ENCODE results near the gene ZBTB6. TPM values are rescaled to one million over a fixed set of nuclear protein-coding genes. Genes with fewer than 3 reads are reported as not detected.

The ZBTB6 gene
- total and polyA plus RNA-seq, 9 of the 15 experiments (the other 6 are each of a cell fraction or from before 2014, with no cell fraction given), result 1.4 to 7.2 (median 5.3) TPM

- peak; percentile 98 for ATAC-seq
- H4K20me1 ChIP-seq (replicated peaks; ENCODE audit: control insufficient read depth, insufficient read depth, low read length), result no peaks in the 10 kb centered on the region
- peak within 1 kb of the TSS; percentile 87 to 98 for H3K9ac ChIP-seq (ENCODE audit: insufficient read depth in 1 of 2, low read depth in 2 of 2, low read length in 2 of 2)
- DNase-seq (ENCODE audit: extremely low read depth in 1 of 4, low spot score in 3 of 4), result peak; percentile 95 to 99 (median 98)
- H3K27me3 ChIP-seq (ENCODE audit: control insufficient read depth in 2 of 2, insufficient read depth in 2 of 2, low read length in 2 of 2), result no peaks in the 10 kb centered on the region
- peak within 1 kb of the TSS; percentile 75 for H3K27ac ChIP-seq (ENCODE audit: extremely low read depth, low read depth, low read length)
- BruUV-seq (replicated peaks), result TSS peak; percentile 65
- peaks cover 7 to 9% of the 10 kb centered on the region in 2 experiments; a peak in 3 of 5 replicates for H3K4me1 ChIP-seq (replicated peaks in 1 of 2; ENCODE audit: control insufficient read depth in 2 of 2, insufficient read depth in 2 of 2, low read length in 2 of 2)
- CTCF ChIA-PET (ENCODE audit: low intra/inter-chr PET ratio), result no interaction called here
- peaks cover 21% of the 10 kb centered on the region for H3K36me3 ChIP-seq (ENCODE audit: control insufficient read depth, insufficient read depth, low read length)
- in situ Hi-C loops (cut with MboI) (no loop called here), intact Hi-C loops (cut with micrococcal nuclease) (loop anchor here (1.0 kb wide), 1 partner anchor 27 kb away; no protein-coding TSS in a partner anchor)
- POLR2A ChIA-PET, result interaction anchor here (0.6 to 2.8 kb wide), 13 partner anchors 8 to 1290 kb away, joined by 3 to 12 read pairs (median 3); partner anchors contain the start of genes RABGAP1, RC3H2 and ZBTB6
- peaks cover 4% of the 10 kb centered on the region for H3K9me1 ChIP-seq (ENCODE audit: control insufficient read depth, insufficient read depth, low read length)
- peak within 1 kb of the TSS; percentile 89 for H3K4me2 ChIP-seq (ENCODE audit: insufficient read depth, low read length)
- no peaks in the 10 kb centered on the region for H3K9me3 ChIP-seq (replicated peaks; ENCODE audit: control insufficient read depth, insufficient read depth, low read depth, low read length)
- peak within 1 kb of the TSS; percentile 89 for H2AFZ ChIP-seq (ENCODE audit: low read depth, low read length)
- FAIRE-seq, result peak; percentile 86
- H3K4me3 ChIP-seq, result peak within 1 kb of the TSS; percentile 69
- under 1% methylated on average over 42 of the region's 51 CpGs for WGBS (ENCODE audit: insufficient coverage, low coverage, missing lambda C conversion rate)
- H3K79me2 ChIP-seq (ENCODE audit: control insufficient read depth, insufficient read depth, low read length), result peaks cover 71% of the 10 kb centered on the region
- no peak for TF ChIP-seq ASH1L (IDR thresholded peaks at IDR 0.05; ENCODE audit: borderline replicate concordance, low read depth, partially characterized antibody)
- no peak for TF ChIP-seq ZC3H11A (IDR thresholded peaks at IDR 0.05; ENCODE audit: low read depth, low read length)
- TF ChIP-seq HMG20B (CRISPR knock-in tag; IDR thresholded peaks at IDR 0.05), result no peak
- TF ChIP-seq, protein P1, sequence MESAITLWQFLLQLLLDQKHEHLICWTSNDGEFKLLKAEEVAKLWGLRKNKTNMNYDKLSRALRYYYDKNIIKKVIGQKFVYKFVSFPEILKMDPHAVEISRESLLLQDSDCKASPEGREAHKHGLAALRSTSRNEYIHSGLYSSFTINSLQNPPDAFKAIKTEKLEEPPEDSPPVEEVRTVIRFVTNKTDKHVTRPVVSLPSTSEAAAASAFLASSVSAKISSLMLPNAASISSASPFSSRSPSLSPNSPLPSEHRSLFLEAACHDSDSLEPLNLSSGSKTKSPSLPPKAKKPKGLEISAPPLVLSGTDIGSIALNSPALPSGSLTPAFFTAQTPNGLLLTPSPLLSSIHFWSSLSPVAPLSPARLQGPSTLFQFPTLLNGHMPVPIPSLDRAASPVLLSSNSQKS (CRISPR knock-in tag; IDR thresholded peaks at IDR 0.05), result no peak
- peak; percentile 23; the same call in 1 of the 2 replicates for TF ChIP-seq EGR1 (conservative IDR thresholded peaks at IDR 0.05)
- no peak for TF ChIP-seq ZNF12 (CRISPR knock-in tag; IDR thresholded peaks at IDR 0.05)
- no peak for TF ChIP-seq ZNF507 (tag; conservative IDR thresholded peaks at IDR 0.05)
- no peak for TF ChIP-seq NFE2L1 (tag; IDR thresholded peaks at IDR 0.05; ENCODE audit: borderline replicate concordance, low read depth)
- TF ChIP-seq CREBBP (IDR thresholded peaks at IDR 0.05; ENCODE audit: low read depth, low read length), result no peak
- no peak for TF ChIP-seq ZNF717 (CRISPR knock-in tag; IDR thresholded peaks at IDR 0.05)
- TF ChIP-seq ILK (tag; IDR thresholded peaks at IDR 0.05; ENCODE audit: borderline replicate concordance, low read depth), result no peak
- TF ChIP-seq, protein P2, sequence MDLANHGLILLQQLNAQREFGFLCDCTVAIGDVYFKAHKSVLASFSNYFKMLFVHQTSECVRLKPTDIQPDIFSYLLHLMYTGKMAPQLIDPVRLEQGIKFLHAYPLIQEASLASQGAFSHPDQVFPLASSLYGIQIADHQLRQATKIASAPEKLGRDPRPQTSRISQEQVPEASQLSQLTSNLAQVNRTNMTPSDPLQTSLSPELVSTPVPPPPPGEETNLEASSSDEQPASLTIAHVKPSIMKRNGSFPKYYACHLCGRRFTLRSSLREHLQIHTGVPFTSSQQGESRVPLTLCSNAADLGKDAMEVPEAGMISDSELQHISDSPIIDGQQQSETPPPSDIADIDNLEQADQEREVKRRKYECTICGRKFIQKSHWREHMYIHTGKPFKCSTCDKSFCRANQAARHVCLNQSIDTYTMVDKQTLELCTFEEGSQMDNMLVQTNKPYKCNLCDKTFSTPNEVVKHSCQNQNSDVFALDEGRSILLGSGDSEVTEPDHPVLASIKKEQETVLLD (IDR thresholded peaks at IDR 0.05), result no peak
- TF ChIP-seq IFI16 (CRISPR knock-in tag; IDR thresholded peaks at IDR 0.05), result no peak
- TF ChIP-seq SMARCA5 (IDR thresholded peaks at IDR 0.05), result no peak
- no peak for TF ChIP-seq GATA2 (CRISPR knock-in tag; IDR thresholded peaks at IDR 0.05)
- no peak for TF ChIP-seq CBFB (CRISPR knock-in tag; IDR thresholded peaks at IDR 0.05)
- no peak for TF ChIP-seq TCF7 (IDR thresholded peaks at IDR 0.05; ENCODE audit: borderline replicate concordance)
- TF ChIP-seq SOX6 (IDR thresholded peaks at IDR 0.05), result 0 out of 2 replicates have a peak, but pooled peaks have one; percentile 33
- no peak for TF ChIP-seq NR2F6 (CRISPR knock-in tag; IDR thresholded peaks at IDR 0.05)
- no peak for TF ChIP-seq ARNT (IDR thresholded peaks at IDR 0.05)
- no peak for TF ChIP-seq ZNF347 (CRISPR knock-in tag; IDR thresholded peaks at IDR 0.05; ENCODE audit: low read depth)
- no peak for TF ChIP-seq CBX1 (IDR thresholded peaks at IDR 0.05; ENCODE audit: low read depth)
Observed at GRCh38 chr9:122931226-122932121, 18.4 kb upstream of the ZBTB6 start, which contains the start of gene ZBTB26. TSS of gene ZBTB26 (minus strand) at chr9:122931512. CDS start at chr9:122919934, 11,578 bp downstream.
